ENCODE results near the gene REV3L. TPM values are rescaled to one million over a fixed set of nuclear protein-coding genes. Genes with fewer than 3 reads are reported as not detected.
"Not testable (repeated sequence)": the region's sequence is repeated elsewhere in the genome, so short reads cannot be mapped to it uniquely, and the experiment has no call there.

Gene REV3L
- total RNA-seq, 1 experiment from 2014 or later = 25.3 TPM

- H2AFZ ChIP-seq (ENCODE audit: low read length) = no peak overlapping the region
- no TSS peak for BruUV-seq (replicated peaks)
- no peak overlapping the region for H3K4me3 ChIP-seq (ENCODE audit: low read length)
- H3K27me3 ChIP-seq (ENCODE audit: low read length) = no peaks in the 10 kb centered on the region
- ChIA-PET CTCF (no interaction called here), POLR2A (ENCODE audit: unreplicated experiment) (no interaction called here)
- no peaks in the 10 kb centered on the region for H3K9me2 ChIP-seq (replicated peaks; ENCODE audit: low read length)
- H3K27ac ChIP-seq (ENCODE audit: low read length) = no peak overlapping the region
- H3K4me2 ChIP-seq (ENCODE audit: low read length) = no peak overlapping the region
- H3K36me3 ChIP-seq (ENCODE audit: low read depth, low read length) = no peaks in the 10 kb centered on the region
- no peaks in the 10 kb centered on the region for H3K79me2 ChIP-seq (ENCODE audit: low read length)
- no peak for ATAC-seq
- no peaks in the 10 kb centered on the region for H3K9me3 ChIP-seq (ENCODE audit: low read length)
- DNase-seq = no peak
- H4K20me1 ChIP-seq (ENCODE audit: low read length) = no peaks in the 10 kb centered on the region
- intact Hi-C loops (cut with micrococcal nuclease) = no loop called here
- TF ChIP-seq EZH2phosphoT487 (IDR thresholded peaks at IDR 0.05; ENCODE audit: borderline replicate concordance, low read length) (no peak), EZH2 (IDR thresholded peaks at IDR 0.05; ENCODE audit: low read length, unreplicated experiment) (no peak)
- TF ChIP-seq, protein P1, sequence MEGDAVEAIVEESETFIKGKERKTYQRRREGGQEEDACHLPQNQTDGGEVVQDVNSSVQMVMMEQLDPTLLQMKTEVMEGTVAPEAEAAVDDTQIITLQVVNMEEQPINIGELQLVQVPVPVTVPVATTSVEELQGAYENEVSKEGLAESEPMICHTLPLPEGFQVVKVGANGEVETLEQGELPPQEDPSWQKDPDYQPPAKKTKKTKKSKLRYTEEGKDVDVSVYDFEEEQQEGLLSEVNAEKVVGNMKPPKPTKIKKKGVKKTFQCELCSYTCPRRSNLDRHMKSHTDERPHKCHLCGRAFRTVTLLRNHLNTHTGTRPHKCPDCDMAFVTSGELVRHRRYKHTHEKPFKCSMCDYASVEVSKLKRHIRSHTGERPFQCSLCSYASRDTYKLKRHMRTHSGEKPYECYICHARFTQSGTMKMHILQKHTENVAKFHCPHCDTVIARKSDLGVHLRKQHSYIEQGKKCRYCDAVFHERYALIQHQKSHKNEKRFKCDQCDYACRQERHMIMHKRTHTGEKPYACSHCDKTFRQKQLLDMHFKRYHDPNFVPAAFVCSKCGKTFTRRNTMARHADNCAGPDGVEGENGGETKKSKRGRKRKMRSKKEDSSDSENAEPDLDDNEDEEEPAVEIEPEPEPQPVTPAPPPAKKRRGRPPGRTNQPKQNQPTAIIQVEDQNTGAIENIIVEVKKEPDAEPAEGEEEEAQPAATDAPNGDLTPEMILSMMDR (conservative IDR thresholded peaks at IDR 0.05; ENCODE audit: low read depth, low read length) = no peak
- no peaks in the 10 kb centered on the region for H3F3A ChIP-seq (ENCODE audit: low read length, unreplicated experiment)
- H3K4me1 ChIP-seq (ENCODE audit: insufficient read depth, low read length) = no peaks in the 10 kb centered on the region
- H3K9ac ChIP-seq (ENCODE audit: low read length) = no peak overlapping the region
Observed at GRCh38 chr6:111517965-111518364, 34.9 kb upstream of the REV3L start.

DNA sequence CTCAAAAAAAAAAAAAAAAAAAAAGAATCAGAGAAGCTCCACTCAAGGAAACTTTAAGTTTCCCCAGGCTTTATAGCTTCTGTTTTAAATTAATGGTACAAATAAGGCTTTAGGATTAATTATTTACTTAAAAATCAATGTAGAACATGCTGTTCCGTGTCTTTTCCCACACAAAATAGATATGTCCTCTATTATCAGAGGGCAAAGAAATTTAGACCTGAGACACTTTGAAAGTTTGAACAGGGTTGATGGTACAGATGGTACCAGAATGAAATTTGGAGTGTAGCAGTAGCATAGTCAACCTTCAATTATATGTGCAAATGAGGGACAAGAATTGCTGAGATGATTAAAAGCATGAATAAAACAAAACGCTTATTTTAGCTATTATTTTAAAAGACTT, 32.2 kb upstream of the REV3L start:
- H3K27ac ChIP-seq (ENCODE audit: low read length) = no peak overlapping the region
- H4K20me1 ChIP-seq (ENCODE audit: low read length) = no peaks in the 10 kb centered on the region
- ChIA-PET CTCF (no interaction called here), POLR2A (ENCODE audit: unreplicated experiment) (no interaction called here)
- no peaks in the 10 kb centered on the region for H3K9me3 ChIP-seq (ENCODE audit: low read length)
- no peak overlapping the region for H2AFZ ChIP-seq (ENCODE audit: low read length)
- H3K4me1 ChIP-seq (ENCODE audit: insufficient read depth, low read length) = no peaks in the 10 kb centered on the region
- H3K4me3 ChIP-seq (ENCODE audit: low read length) = no peak overlapping the region
- no peak overlapping the region for H3K4me2 ChIP-seq (ENCODE audit: low read length)
- H3F3A ChIP-seq (ENCODE audit: low read length, unreplicated experiment) = no peaks in the 10 kb centered on the region
- H3K9ac ChIP-seq (ENCODE audit: low read length) = no peak overlapping the region
- DNase-seq (no peak), ATAC-seq (no peak)
- no TSS peak for BruUV-seq (replicated peaks)
- no peaks in the 10 kb centered on the region for H3K9me2 ChIP-seq (replicated peaks; ENCODE audit: low read length)
- H3K79me2 ChIP-seq (ENCODE audit: low read length) = no peaks in the 10 kb centered on the region
- no peaks in the 10 kb centered on the region for H3K36me3 ChIP-seq (ENCODE audit: low read depth, low read length)
- intact Hi-C loops (cut with micrococcal nuclease) = no loop called here
- no peaks in the 10 kb centered on the region for H3K27me3 ChIP-seq (ENCODE audit: low read length)
- TF ChIP-seq EZH2phosphoT487 (IDR thresholded peaks at IDR 0.05; ENCODE audit: borderline replicate concordance, low read length) (no peak), EZH2 (IDR thresholded peaks at IDR 0.05; ENCODE audit: low read length, unreplicated experiment) (no peak)
- TF ChIP-seq, protein P1 (conservative IDR thresholded peaks at IDR 0.05; ENCODE audit: low read depth, low read length) = no peak

- H3K27ac ChIP-seq (ENCODE audit: low read length); H3F3A ChIP-seq (ENCODE audit: low read length, unreplicated experiment); CTCF ChIA-PET; H4K20me1 ChIP-seq (ENCODE audit: low read length); intact Hi-C loops (cut with micrococcal nuclease); H3K9ac ChIP-seq (ENCODE audit: low read length); H3K4me3 ChIP-seq (ENCODE audit: low read length); H3K36me3 ChIP-seq (ENCODE audit: low read depth, low read length); H3K9me3 ChIP-seq (ENCODE audit: low read length); H3K79me2 ChIP-seq (ENCODE audit: low read length); DNase-seq; H3K9me2 ChIP-seq (replicated peaks; ENCODE audit: low read length); H3K27me3 ChIP-seq (ENCODE audit: low read length); POLR2A ChIA-PET (ENCODE audit: unreplicated experiment); H3K4me2 ChIP-seq (ENCODE audit: low read length); H2AFZ ChIP-seq (ENCODE audit: low read length); H3K4me1 ChIP-seq (ENCODE audit: insufficient read depth, low read length); BruUV-seq (replicated peaks); ATAC-seq: not testable (repeated sequence)
Observed at GRCh38 chr6:111514531-111514930, 31.5 kb upstream of the REV3L start.

GRCh38 chr6:111507219-111507618, 24.2 kb upstream of the REV3L start:
- H3K27ac ChIP-seq (ENCODE audit: low read length); H4K20me1 ChIP-seq (ENCODE audit: low read length); H3K27me3 ChIP-seq (ENCODE audit: low read length); H3K4me2 ChIP-seq (ENCODE audit: low read length); H2AFZ ChIP-seq (ENCODE audit: low read length); H3K79me2 ChIP-seq (ENCODE audit: low read length); H3K4me3 ChIP-seq (ENCODE audit: low read length); H3K9me2 ChIP-seq (replicated peaks; ENCODE audit: low read length); H3F3A ChIP-seq (ENCODE audit: low read length, unreplicated experiment); DNase-seq; H3K9ac ChIP-seq (ENCODE audit: low read length); H3K4me1 ChIP-seq (ENCODE audit: insufficient read depth, low read length); BruUV-seq (replicated peaks); CTCF ChIA-PET; intact Hi-C loops (cut with micrococcal nuclease); ATAC-seq; H3K9me3 ChIP-seq (ENCODE audit: low read length); H3K36me3 ChIP-seq (ENCODE audit: low read depth, low read length): not testable (repeated sequence)
- POLR2A ChIA-PET (ENCODE audit: unreplicated experiment) = interaction anchor here (0.7 kb wide), 1 partner anchor 341 kb away, joined by 6 read pairs; no protein-coding TSS in a partner anchor

- ATAC-seq; DNase-seq; H3K4me3 ChIP-seq (ENCODE audit: low read length); H3K27me3 ChIP-seq (ENCODE audit: low read length); intact Hi-C loops (cut with micrococcal nuclease); H3K9me3 ChIP-seq (ENCODE audit: low read length); CTCF ChIA-PET; H4K20me1 ChIP-seq (ENCODE audit: low read length); H3K36me3 ChIP-seq (ENCODE audit: low read depth, low read length); BruUV-seq (replicated peaks); POLR2A ChIA-PET (ENCODE audit: unreplicated experiment); H3K4me2 ChIP-seq (ENCODE audit: low read length); H3K9ac ChIP-seq (ENCODE audit: low read length); H3K9me2 ChIP-seq (replicated peaks; ENCODE audit: low read length); H3K4me1 ChIP-seq (ENCODE audit: insufficient read depth, low read length); H3K27ac ChIP-seq (ENCODE audit: low read length); H3K79me2 ChIP-seq (ENCODE audit: low read length); H2AFZ ChIP-seq (ENCODE audit: low read length); H3F3A ChIP-seq (ENCODE audit: low read length, unreplicated experiment): not testable (repeated sequence)
Observed at GRCh38 chr6:111505498-111505897, 22.5 kb upstream of the REV3L start.

Data from PC-3 (cell line).